GM12878 (cell line): ENCODE data around the gene IFNAR2. TPM values are rescaled to one million over a fixed set of nuclear protein-coding genes. Genes with fewer than 3 reads are reported as not detected.

ENCODE experiments used
- ASH2L ChIP-seq: fragments of 300-600, 200-600 bp; sonication (generic); IDR thresholded peaks from 2 replicates; pipeline ENCODE4 v1.6.1; 2017; ENCODE audit warnings: low read depth, mild to moderate bottlenecking, borderline replicate concordance
- EGR1 ChIP-seq, 2 experiments: IDR thresholded peaks; 1 replicate in 1 of 2; 2 replicates in 1 of 2; pipeline ENCODE4 v1.6.1; 2011 to 2012; ENCODE audit warnings: low read depth in 2 of 2, low read length in 2 of 2, borderline replicate concordance in 1 of 2, mild to moderate bottlenecking in 1 of 2, moderate library complexity in 1 of 2
- polyA plus RNA-seq, 11 experiments: library from polyadenylated mRNA; depleted of rRNA in 4 of 11; unstranded in 6 of 11; stranded (reverse) in 5 of 11; fragments of >200 nt; fragmentation: Nextera tagmentation in 4 of 11; fragmentation: Illumina TruSeq in 1 of 11; extraction: Ambion mirVana in 4 of 11; extraction: Trizol in 1 of 11; gene quantifications; 1 replicate in 1 of 11; 2 replicates in 10 of 11; pipeline versions ENCODE4 v1.2.1 to v1.2.3, GENCODE V29; 2011 to 2016; ENCODE audit warnings: inconsistent platforms in 2 of 11, missing spikeins in 2 of 11, low read depth in 1 of 11
- total RNA-seq, 4 experiments: library from RNA; depleted of rRNA in 3 of 4; stranded (reverse); fragments of >200 nt in 3 of 4; fragmentation: Illumina TruSeq in 1 of 4; extraction: Trizol in 1 of 4; gene quantifications; 2 replicates each; pipeline versions ENCODE4 v1.2.1 to v1.2.3, GENCODE V29; 2013 to 2021
- TF ChIP-seq, protein P1 (sequence below): fragments of 150-350 bp; IDR thresholded peaks from 2 replicates; pipeline ENCODE4 v1.6.1; 2014; ENCODE audit warnings: mild to moderate bottlenecking, low read depth, low read length
- TF ChIP-seq, protein P2 (sequence below): fragments of 450-650 bp; IDR thresholded peaks from 2 replicates; pipeline ENCODE4 v1.6.1; 2017; ENCODE audit warnings: mild to moderate bottlenecking, moderate library complexity

The IFNAR2 gene
- total and polyA plus RNA-seq, 10 of the 15 experiments (the other 5 are each of a cell fraction or from before 2014, with no cell fraction given), result 8.5 to 99.7 (median 58.1) TPM

DNA sequence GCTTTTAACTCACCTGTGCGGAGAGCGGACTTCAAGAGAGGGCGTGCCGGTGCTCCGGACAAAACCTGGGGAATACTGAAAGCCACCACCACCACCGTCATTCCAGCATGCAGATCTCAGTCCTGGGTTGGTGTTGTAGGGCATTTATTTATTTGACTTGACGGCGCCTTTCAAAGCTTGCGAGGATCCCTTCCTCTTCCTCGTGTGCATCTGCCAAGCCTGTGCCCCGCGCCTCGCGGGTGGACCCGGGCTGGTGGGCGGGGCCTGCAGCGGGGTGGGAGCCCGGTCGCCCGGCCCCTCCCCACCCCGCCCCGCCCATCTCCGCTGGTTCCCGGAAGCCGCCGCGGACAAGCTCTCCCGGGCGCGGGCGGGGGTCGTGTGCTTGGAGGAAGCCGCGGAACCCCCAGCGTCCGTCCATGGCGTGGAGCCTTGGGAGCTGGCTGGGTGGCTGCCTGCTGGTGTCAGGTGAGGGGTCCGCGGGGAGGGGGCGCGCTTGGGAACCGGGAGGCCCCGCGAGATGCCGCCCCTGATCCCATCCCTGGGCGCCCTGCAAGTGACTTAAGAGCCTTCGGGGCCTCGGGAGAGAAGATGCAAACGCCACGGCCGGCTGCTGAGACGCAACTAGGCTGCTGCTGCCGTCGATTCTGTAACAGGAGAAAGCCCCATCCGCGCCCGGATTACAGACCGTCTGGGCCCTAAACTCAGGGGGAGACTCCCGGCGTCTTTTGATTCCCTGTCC is 36.5 kb downstream of the IFNAR2 start, which contains the start of gene IL10RB (continued):
- TF ChIP-seq EGR1 (IDR thresholded peaks at IDR 0.05; ENCODE audit: borderline replicate concordance in 1 of 2, low read depth in 2 of 2, low read length in 2 of 2) (peak in 1 of 2 experiments; percentile 5; a peak in 1 of 3 replicates), ASH2L (0 out of 2 replicates have a peak, but pooled peaks have one; percentile 16)
- TF ChIP-seq, protein P1, sequence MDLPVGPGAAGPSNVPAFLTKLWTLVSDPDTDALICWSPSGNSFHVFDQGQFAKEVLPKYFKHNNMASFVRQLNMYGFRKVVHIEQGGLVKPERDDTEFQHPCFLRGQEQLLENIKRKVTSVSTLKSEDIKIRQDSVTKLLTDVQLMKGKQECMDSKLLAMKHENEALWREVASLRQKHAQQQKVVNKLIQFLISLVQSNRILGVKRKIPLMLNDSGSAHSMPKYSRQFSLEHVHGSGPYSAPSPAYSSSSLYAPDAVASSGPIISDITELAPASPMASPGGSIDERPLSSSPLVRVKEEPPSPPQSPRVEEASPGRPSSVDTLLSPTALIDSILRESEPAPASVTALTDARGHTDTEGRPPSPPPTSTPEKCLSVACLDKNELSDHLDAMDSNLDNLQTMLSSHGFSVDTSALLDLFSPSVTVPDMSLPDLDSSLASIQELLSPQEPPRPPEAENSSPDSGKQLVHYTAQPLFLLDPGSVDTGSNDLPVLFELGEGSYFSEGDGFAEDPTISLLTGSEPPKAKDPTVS, result no peak
- TF ChIP-seq, protein P2, sequence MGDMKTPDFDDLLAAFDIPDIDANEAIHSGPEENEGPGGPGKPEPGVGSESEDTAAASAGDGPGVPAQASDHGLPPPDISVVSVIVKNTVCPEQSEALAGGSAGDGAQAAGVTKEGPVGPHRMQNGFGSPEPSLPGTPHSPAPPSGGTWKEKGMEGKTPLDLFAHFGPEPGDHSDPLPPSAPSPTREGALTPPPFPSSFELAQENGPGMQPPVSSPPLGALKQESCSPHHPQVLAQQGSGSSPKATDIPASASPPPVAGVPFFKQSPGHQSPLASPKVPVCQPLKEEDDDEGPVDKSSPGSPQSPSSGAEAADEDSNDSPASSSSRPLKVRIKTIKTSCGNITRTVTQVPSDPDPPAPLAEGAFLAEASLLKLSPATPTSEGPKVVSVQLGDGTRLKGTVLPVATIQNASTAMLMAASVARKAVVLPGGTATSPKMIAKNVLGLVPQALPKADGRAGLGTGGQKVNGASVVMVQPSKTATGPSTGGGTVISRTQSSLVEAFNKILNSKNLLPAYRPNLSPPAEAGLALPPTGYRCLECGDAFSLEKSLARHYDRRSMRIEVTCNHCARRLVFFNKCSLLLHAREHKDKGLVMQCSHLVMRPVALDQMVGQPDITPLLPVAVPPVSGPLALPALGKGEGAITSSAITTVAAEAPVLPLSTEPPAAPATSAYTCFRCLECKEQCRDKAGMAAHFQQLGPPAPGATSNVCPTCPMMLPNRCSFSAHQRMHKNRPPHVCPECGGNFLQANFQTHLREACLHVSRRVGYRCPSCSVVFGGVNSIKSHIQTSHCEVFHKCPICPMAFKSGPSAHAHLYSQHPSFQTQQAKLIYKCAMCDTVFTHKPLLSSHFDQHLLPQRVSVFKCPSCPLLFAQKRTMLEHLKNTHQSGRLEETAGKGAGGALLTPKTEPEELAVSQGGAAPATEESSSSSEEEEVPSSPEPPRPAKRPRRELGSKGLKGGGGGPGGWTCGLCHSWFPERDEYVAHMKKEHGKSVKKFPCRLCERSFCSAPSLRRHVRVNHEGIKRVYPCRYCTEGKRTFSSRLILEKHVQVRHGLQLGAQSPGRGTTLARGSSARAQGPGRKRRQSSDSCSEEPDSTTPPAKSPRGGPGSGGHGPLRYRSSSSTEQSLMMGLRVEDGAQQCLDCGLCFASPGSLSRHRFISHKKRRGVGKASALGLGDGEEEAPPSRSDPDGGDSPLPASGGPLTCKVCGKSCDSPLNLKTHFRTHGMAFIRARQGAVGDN, result 0 out of 2 replicates have a peak, but pooled peaks have one; percentile 37
